Skin epidermis (tissue), 12 donors: ENCODE data around the gene KLC1.

ENCODE experiments used
- H3K27ac ChIP-seq, 21 experiments: fragments of 200-600 bp; sonication (generic) in 11 of 21; one replicate each; pipeline ENCODE4 v1.5.0; 2020; ENCODE audit warnings: mild to moderate bottlenecking in 3 of 21, inconsistent platforms in 2 of 21, moderate library complexity in 2 of 21
- H3K4me3 ChIP-seq, 7 experiments: fragments of 200-600 bp; sonication (generic) in 2 of 7; one replicate each; pipeline ENCODE4 v1.5.0; 2020; ENCODE audit warnings: inconsistent platforms in 2 of 7, mild to moderate bottlenecking in 2 of 7, moderate library complexity in 1 of 7

The KLC1 gene

DNA sequence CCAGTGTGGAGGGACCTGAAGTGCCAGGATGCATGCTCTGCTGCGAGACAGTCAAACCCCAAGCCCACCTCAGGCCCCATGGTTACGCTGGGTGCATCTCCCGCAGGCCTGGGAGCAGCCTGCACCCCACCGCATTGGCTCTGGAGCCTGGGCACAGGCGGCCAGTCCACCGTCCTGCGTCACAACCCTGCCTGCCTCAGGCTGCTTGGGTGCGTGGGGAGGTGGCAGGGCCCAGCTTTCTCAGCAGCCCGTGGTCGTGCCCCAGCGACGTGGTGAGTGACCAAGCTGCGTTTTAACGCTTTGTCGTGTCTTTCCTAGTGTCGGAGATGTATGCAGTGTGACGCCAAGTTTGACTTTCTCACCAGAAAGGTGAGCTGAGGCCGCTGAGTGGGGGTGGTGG is 97.5 kb downstream of the KLC1 start:
- no peak overlapping the region for H3K4me3 ChIP-seq
- no peak overlapping the region for H3K27ac ChIP-seq

DNA sequence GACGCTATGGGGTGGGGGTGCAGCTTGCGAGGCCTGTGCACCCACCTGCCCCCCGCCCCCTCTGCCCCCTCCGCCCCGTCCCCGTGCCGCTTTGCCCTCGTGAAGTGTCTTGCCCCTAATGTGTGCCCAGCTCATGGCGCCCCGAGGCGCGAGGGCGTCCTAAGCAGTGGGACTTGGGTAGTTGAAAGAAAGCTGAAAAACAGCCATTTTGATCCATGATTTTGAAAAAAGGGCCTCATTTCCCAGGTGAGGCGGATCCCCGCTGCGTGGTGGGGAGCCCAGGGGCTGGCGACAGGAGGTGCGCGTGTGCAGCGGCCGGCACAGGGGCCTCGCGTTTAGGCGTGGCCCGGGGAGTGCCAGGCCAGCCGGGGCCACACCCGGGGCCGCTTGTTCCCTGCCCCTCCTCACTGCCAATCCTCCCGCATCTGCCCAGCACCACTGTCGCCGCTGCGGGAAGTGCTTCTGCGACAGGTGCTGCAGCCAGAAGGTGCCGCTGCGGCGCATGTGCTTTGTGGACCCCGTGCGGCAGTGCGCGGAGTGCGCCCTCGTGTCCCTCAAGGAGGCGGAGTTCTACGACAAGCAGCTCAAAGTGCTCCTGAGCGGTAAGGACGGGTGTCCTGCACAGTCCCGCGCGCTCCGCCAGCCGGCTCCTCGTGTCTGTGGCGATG is 98.4 kb downstream of the KLC1 start:
- peak overlapping the region in 1 of 21 experiments; percentile 29 for H3K27ac ChIP-seq
- no peak overlapping the region for H3K4me3 ChIP-seq

DNA sequence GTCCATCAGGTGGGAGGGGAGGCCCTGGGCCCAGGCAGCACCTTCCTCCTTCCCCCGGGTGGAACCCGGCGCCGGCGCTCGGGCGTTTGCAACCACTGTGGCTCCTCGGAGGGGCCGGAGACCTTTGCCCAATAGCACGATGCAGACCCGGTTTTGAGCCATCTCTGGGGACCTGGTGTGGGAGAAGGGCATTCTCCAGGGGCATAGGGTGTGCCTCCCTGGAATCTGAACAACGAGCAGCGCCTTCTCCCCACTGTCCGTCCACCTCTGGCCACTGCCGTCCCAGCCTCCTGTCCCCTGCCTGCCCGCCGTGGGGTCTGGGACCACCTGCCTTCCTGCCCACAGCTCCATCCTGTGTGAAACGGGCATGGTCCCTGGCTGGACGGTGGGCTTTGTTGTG is 99.1 kb downstream of the KLC1 start:
- H3K27ac ChIP-seq: peak overlapping the region in 2 of 21 experiments; percentile 1 to 29
- no peak overlapping the region for H3K4me3 ChIP-seq

DNA sequence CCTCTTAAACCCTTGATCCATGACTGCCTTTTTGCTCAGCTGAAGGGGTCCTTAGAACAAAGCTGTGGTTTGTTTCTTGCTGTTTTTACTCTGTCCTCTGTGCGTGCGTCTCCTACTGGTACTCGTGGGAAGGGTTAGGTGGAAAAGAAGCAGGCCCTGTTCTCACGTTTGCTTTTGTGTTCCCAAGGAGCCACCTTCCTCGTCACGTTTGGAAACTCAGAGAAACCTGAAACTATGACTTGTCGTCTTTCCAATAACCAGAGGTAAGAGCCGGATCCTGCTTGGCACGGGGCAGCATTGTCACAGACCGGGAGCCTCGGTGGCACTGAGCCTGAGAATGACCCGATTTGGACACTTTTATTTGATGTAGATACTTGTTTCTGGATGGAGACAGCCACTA is 99.7 kb downstream of the KLC1 start:
- Histone ChIP-seq H3K4me3 (no peak overlapping the region), H3K27ac (peak overlapping the region in 1 of 21 experiments; percentile 29)

DNA sequence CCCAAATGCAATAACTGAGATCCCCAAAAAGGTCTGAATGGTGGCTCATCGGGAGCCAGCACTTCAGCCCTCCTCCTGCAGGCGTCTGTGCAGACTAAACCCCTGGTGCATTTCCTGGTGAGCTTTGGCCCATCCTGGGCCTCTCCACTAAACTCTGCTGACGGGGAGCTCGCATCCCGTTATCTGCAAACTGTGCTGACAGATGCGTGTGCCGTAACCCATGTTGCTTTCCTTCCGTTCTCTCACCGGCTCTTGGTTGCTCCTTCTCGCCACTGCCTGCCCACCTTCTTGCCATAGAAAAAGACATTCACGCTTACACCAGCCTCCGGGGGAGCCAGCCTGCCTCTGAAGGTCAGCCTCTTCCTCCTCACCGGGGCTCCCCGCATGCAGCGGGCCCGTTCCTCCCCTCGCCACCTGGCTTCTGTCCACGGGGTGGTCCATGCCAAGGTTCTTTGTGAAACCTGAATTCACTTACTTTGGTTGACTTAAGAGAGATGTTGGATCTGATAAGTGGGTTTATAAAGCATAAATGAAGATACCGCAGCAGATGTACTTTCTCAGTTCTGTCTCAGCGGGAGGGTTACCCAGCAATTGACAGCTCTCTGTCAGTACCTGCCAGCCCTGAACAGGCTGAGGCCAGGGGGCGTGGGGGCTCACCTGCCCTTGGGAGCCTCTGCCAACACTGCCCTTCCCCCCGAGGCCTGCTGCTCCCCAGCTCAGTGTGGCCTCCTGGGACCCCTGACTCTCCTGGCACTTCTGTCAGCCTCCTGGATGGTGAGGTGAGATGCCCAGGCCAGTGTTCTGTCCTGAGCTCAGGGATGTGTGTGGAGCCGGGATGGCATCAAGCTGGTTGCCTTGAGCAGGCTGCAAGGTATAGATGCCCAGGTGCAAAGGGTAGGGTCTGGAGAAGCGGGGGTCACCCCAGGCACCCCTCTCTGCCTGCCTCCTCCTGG is 100.8 kb downstream of the KLC1 start:
- no peak overlapping the region for H3K4me3 ChIP-seq
- H3K27ac ChIP-seq: no peak overlapping the region

DNA sequence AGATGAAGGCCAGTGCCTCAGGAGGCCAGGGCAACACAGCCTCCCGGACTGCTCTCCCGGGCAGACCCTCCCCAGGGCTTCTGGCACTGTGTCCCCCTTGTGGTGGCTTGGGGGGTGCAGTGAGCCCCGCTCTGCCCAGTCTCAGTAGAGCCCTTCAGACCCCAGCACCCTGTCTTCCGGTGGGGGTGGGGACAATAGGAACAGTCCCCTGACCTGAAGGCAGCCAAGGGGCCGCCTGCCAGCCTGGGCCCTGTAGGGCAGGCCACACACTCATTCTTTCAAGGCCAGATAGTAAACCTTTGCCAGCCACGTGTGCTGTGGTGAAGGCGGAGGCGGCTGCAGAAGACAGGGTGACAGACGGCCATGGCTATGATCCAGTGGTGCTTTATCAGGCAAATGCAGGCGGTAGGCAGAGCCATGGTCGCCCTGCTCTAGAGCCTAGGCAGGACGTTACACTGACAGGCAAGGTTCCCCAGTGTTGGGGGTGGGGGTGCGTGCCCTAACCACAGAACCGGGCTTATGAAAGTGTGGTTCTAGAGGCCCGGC is 101.6 kb downstream of the KLC1 start:
- H3K4me3 ChIP-seq: no peak overlapping the region
- no peak overlapping the region for H3K27ac ChIP-seq

DNA sequence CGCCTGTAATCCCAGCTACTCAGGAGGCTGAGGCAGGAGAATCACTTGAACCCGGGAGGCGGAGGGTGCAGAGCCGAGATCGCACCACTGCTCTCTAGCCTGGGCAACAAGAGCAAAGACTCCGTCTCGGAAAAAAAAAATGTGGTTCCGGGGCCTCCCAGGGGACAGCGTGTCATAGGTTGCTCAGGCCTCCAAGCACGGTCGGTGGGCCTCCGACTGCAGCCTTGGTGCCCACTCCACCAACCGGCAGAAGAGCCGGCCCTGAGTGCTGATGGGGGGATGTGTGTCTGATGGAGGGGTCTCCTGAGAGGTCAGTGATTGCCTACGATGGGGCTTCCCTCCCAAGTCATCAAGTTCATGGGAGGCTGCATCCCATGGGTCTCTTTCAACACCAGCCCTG is 102.5 kb downstream of the KLC1 start:
- H3K4me3 ChIP-seq: no peak overlapping the region
- peak overlapping the region in 1 of 21 experiments; percentile 49 for H3K27ac ChIP-seq

DNA sequence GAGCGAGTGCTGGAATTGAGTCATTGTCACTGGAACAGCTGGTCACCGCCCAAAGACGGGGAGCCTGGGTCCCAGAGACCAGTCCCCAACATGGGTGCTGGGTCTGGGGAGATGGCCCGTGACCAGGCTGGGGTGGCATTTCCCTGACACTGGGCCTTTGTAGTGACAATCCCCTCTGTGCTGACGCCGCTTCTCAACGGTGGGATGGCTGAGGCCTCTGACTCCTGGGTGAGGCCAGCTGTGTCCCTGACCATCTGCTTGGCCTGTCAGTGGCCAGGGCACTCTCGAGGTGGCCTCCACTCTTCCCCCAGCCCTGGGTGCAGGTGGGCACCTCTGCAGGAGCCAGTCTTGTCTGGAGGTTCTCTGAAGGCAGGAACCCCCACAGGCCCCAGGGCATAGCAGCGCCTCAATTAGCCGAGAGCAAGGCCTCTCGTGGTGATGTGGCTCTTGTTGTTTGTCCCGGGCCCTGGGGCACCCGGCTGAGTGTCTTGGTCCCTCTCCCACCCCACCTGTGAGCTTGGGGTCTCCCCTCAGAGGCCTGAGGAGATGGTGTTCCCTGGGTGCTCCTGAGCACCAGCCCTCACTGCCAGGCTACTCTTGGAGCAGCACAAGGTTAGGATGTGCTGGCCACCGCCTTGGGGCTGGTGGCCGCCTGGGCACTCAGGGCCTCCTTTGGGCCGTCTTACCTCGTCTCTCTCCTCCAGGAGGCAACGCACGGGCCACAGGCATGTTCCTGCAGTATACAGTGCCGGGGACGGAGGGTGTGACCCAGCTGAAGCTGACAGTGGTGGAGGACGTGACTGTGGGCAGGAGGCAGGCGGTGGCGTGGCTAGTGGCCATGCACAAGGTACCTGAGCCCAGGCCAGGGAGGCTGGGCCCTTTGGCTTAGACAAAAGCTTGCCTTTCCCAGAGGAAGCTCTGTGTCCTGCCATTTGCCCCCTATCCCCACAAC is 103.2 kb downstream of the KLC1 start:
- H3K4me3 ChIP-seq: no peak overlapping the region
- H3K27ac ChIP-seq: peak overlapping the region in 1 of 21 experiments; percentile 49

DNA sequence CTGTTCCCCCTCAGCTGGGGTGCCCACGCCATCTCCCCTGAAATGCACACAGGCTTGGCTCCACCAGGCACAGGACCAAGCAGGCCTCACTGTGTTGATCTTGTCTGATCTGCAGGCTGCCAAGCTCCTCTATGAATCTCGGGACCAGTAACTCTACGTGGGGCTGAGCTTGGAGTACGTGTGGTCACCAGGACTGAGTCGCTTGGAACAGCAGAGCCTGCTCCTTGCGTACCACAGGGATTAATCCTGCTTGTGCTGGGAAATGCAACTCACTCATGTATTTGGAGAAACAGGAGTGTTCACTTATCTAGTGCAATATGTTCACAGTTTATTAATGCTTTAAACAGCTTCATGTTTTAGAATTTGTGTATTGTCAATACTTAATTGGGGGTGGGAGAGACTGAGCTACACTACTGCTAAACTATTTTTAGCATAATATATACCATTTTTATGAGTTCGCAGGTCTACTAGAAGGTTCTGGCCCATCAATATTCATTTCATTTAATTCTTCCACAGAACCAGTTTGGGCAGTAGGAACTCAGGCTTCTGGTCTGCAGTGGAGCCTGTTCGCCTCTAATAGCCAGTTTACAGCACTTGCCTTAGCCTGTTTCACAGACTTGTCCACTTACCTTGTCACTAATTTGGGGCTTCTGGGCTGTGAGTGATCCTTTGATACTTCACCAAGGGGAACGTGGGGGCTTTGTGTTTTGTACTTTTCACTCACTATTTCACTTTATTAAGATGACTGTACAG is 104.0 kb downstream of the KLC1 start:
- Histone ChIP-seq H3K4me3 (no peak overlapping the region), H3K27ac (peak overlapping the region in 1 of 21 experiments; percentile 49)

DNA sequence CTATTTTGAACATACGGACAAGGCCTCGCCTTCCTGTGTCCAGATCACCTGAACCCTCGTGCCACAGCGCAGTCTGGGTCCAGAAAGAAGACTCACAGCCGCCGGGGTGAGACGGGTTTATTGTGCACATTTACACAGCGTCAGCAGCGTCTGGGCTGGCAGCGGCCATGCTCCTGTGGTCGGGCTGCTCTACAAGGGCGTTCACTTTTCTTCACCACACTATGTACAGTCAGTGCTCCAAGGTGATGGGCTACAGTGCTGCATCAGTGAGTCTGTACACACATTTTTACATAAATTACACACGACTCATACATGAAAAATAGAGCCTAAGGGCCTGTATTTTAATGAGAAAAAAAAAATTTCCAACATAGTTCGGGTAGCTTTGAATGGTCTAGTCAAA is 104.6 kb downstream of the KLC1 start:
- Histone ChIP-seq H3K4me3 (no peak overlapping the region), H3K27ac (peak overlapping the region in 2 of 21 experiments; percentile 15 to 38)

DNA sequence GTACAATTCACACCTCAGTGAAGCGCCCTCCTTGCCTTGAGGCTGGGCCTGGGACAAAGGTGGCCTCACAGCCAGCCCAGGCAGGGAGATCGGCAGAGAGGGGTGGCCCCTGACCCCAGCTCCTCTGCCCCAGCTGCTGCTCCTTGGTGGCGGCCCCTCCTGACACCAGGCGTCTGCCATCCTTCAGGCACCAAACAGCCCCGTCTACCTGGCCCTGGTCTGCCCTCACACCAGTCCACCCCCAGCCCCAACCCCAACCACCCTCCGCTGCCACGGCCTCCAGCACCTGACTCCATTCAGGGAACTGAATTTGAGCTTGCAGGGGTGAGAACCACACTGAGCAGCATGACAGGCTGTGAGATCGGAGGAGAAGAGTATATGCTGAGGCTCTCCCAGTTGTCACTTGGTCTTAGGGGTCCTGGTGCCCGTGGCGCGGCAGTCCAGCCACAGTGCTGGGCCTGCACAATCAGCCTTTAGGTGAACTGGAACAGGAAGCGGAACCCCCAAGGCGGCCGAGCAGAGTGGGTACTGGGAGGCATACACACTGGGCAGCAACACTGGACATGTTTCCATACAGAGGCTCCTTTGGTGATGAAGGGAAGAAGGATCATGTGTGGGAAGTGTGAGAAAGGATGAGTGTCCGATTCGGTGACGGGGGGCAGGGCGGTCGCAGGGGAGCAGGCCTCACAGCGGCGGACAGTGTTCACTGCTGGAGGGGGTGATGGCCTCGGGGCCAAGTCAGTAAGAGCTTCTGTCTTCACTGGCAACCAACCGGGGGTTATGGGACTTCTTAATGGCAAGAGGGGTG is 105.3 kb downstream of the KLC1 start:
- Histone ChIP-seq H3K4me3 (no peak overlapping the region), H3K27ac (peak overlapping the region in 5 of 21 experiments; percentile 13 to 57 (median 33))

DNA sequence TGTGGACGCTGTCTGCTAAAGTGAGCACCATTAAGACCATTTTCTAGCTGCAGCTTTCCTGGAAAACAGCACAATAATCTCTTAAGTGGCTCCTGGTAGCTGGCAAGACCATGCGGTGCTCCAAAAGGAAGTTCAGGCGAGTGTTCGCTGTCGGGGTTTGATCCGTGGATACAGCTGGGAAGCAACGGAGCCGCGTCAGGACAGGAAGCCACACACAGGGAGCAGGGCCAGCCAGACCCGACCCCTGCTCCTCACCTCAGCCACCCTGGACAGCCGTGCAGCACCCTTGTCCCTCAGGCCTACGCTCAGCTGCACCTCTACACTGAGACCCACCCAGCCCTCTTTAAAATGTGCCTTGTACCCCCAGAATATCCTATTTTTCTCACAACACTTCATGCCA is 106.0 kb downstream of the KLC1 start:
- Histone ChIP-seq H3K4me3 (no peak overlapping the region), H3K27ac (peak overlapping the region in 2 of 21 experiments; percentile 60 to 69)

DNA sequence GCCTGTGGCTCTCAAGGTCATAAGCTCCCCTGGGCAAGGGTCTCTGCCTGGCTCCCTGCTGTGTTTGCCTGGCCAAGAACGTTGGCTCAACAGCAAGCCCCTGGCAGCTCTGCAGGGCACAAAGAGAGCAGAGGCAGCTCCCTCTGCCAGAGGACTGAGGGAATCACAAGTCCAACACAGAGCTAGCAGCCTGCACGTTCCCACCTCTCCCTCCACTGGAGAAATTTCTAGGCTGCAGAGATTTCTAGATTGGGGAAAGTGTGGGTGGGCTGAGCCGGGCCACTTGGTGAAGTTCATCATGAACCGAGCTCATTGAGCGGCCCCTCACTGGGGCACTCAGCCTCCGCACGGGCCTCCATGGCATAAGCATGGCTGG is 106.4 kb downstream of the KLC1 start:
- H3K27ac ChIP-seq: peak overlapping the region in 5 of 21 experiments; percentile 8 to 69 (median 13)

DNA sequence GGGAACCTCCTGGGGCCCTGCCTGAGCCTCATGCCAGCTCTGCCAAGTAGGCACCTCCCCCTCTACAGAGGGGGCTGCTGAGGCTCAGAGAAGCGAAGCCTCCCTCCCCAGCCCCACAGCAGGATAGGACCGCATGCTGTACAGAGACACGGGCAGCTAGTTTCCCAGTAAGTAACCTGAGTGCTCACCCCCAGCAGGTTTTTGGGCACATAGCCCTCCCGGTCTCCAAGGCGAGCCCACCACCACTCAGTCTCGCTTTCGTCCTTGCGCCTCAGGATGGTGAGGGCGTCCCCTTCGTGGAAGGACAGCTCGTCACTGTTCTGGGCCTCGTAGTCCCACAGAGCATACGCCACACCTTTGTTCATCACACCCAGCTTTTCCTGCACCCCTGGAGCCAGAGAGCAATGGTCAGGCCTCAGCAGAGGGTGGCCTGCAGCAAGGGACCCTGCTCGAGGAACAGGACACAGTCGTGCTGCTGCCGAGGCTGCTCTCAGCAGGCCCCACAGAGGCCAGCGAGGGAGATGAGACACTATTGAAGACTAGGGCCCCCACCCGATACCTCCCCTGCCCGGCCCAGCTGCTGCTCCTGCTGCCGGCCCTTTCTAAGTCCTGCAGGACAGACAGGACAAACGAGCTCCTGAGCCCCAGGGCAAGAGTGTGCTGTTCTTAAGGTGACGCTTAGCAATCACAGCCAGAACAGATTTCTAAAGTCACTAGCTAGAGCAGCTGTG is 107.0 kb downstream of the KLC1 start:
- no peak overlapping the region for H3K4me3 ChIP-seq
- H3K27ac ChIP-seq: peak overlapping the region in 9 of 21 experiments; percentile 0 to 70 (median 57)

More for the DNA sequence above, 106.4 kb downstream of the KLC1 start:
- H3K4me3 ChIP-seq: no peak overlapping the region

DNA sequence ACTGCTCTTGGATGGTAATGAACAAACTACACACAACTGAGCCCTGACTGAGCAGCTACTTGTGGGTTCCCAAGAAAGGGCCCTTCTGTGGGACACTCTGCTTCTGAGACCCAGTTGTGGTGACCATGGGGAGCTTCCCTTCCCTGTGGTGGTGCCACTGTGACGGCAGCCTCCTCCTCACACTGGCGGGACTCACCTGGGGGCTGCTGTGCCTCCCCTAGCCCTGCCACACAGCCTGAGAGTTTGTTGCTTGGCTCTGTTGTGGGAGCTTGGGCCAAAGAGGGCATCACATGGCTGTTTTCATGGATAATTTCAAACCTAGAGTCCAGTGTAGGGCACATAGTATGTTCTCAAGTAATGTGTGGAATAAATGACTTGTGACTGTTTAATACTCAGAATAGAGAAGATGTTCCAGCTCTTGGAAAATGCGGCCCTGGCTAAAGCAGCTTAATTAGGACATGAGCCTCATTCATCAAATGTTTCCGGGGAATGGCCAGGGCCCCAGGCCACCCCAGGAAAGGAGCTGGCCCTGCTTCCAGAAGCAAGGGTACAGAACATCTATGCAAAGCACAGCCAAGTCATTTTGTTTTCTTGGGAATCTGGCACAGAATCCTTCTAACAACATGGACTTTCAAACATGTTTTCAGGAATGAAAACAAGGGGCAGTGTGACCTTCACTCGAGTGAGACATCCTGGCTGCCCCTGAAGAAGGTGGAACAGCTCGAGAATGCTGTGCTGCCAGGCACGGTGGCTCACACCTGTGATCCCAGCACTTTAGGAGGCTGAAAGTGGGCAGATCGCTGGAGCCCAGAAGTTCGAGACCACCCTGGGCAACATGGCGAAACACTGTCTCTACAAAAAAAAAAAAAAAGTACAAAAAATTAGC is 107.8 kb downstream of the KLC1 start:
- Histone ChIP-seq H3K27ac (peak overlapping the region in 10 of 21 experiments; percentile 0 to 70 (median 50)), H3K4me3 (no peak overlapping the region)

DNA sequence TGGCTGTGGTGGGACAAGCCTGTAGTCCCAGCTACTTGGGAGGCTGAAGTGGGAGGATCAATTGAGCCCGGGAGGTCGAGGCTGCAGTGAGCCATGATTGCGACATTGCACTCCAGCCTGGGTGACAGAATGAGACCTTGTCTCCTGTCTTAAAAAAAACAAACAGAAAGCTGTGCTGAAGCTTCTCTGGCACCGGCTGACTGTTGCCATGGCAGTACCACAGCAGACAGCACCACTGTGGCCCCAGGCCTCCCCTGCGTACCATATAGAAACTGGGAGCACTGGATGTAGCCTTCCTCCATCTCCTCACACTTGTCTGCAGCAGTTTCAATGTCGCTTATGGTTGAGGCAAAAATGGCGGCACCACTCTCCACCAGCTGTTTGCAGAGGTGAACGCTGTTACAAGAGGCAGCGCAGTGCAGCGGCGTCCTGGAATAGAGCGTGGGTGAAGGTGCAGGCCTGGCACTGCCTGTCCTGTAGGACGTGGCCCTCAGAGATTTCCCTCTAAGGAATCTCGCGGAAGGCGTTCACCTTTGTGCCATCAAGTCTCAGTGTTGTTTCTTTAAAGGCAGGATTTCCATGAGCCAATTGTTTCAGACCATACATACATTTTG is 108.5 kb downstream of the KLC1 start:
- H3K4me3 ChIP-seq: no peak overlapping the region
- peak overlapping the region in 3 of 21 experiments; percentile 6 to 32 (median 8) for H3K27ac ChIP-seq
